H1 (cell line): Measurements from ENCODE around the gene BAIAP2. TPM values are rescaled to one million over a fixed set of nuclear protein-coding genes. Genes with fewer than 3 reads are reported as not detected.

Experiments
- CTCF ChIA-PET: fragments of 300-600 bp; sonication (Branson Sonifier 250); formaldehyde crosslinking; loops from one replicate; lab custom pipeline; 2021; ENCODE audit not compliant: partially characterized antibody; lab: Charles Lee
- POLR2A ChIA-PET: fragments of 300-600 bp; sonication (Branson Sonifier 250); formaldehyde crosslinking; loops from one replicate; lab custom pipeline; 2021; ENCODE audit warnings: inconsistent platforms; ENCODE audit not compliant: partially characterized antibody; lab: Charles Lee
- DNase-seq, 2 experiments: peaks; one replicate each; pipeline versions ENCODE4 v3.0.0 to v3.0.0-alpha.2; 2010 to 2022; ENCODE audit warnings: low spot score in 2 of 2, low read depth in 1 of 2, mixed read lengths in 1 of 2
- FAIRE-seq: peaks from 2 replicates; lab custom pipeline; 2011; peaks lifted over from hg19 to GRCh38; lab: Jason Lieb, UNC
- H2AFZ ChIP-seq: 2 replicates; pipeline ENCODE4 v1.8.1; 2012; ENCODE audit warnings: low read length, inconsistent platforms
- H2AK5ac ChIP-seq: 2 replicates; pipeline ENCODE4 v1.6.1; 2013; ENCODE audit warnings: low read depth, low read length
- H2BK120ac ChIP-seq: replicated peaks from 2 replicates; pipeline ENCODE3; 2013; ENCODE audit warnings: low read depth, low read length, inconsistent platforms
- H2BK12ac ChIP-seq: 2 replicates; pipeline ENCODE4 v1.6.1; 2013; ENCODE audit warnings: low read depth, low read length
- H2BK15ac ChIP-seq: 2 replicates; pipeline ENCODE4 v1.6.1; 2013; ENCODE audit warnings: low read length
- H2BK20ac ChIP-seq: 2 replicates; pipeline ENCODE4 v1.6.1; 2013; ENCODE audit warnings: low read length
- H2BK5ac ChIP-seq: 2 replicates; pipeline ENCODE4 v1.6.1; 2013; ENCODE audit warnings: low read depth, low read length
- H3K14ac ChIP-seq: 2 replicates; pipeline ENCODE4 v1.6.1; 2013; ENCODE audit warnings: inconsistent platforms; ENCODE audit not compliant: insufficient read length
- H3K18ac ChIP-seq: 2 replicates; pipeline ENCODE4 v1.6.1; 2013; ENCODE audit warnings: low read length; ENCODE audit errors: extremely low read depth
- H3K23ac ChIP-seq: 2 replicates; pipeline ENCODE4 v1.6.1; 2013; ENCODE audit warnings: inconsistent platforms; ENCODE audit not compliant: insufficient read length
- H3K23me2 ChIP-seq: 2 replicates; pipeline ENCODE4 v1.6.1; 2013; ENCODE audit warnings: low read depth, low read length
- H3K27ac ChIP-seq: 2 replicates; pipeline ENCODE4 v1.6.1; 2011; ENCODE audit warnings: low read depth, low read length, inconsistent platforms
- H3K27me3 ChIP-seq, 4 experiments: replicated peaks in 1 of 4; 1 replicate in 1 of 4; 2 replicates in 3 of 4; pipeline versions ENCODE4 v1.6.1 to v1.8.1; 2011 to 2013; ENCODE audit warnings: low read length in 3 of 4, mild to moderate bottlenecking in 3 of 4, inconsistent platforms in 2 of 4, mixed read lengths in 2 of 4, moderate library complexity in 1 of 4; ENCODE audit not compliant: control insufficient read depth in 3 of 4, insufficient read depth in 3 of 4; ENCODE audit errors: extremely low read depth in 1 of 4
- H3K36me3 ChIP-seq, 4 experiments: 2 replicates each; pipeline versions ENCODE4 v1.6.1 to v1.8.1; 2011 to 2013; ENCODE audit warnings: mild to moderate bottlenecking in 4 of 4, low read length in 3 of 4, moderate library complexity in 2 of 4, control low read depth in 1 of 4, inconsistent platforms in 1 of 4; ENCODE audit not compliant: insufficient read depth in 4 of 4, control insufficient read depth in 2 of 4
- H3K4ac ChIP-seq: replicated peaks from 2 replicates; pipeline ENCODE3; 2013; ENCODE audit warnings: low read length, low read depth, mixed read lengths, inconsistent platforms; ENCODE audit not compliant: insufficient read length
- H3K4me1 ChIP-seq, 4 experiments: replicated peaks in 1 of 4; 1 replicate in 1 of 4; 2 replicates in 3 of 4; pipeline versions ENCODE4 v1.6.1 to v1.8.1; 2011 to 2013; ENCODE audit warnings: low read length in 3 of 4, inconsistent platforms in 2 of 4, mixed read lengths in 1 of 4; ENCODE audit not compliant: insufficient read depth in 4 of 4, control insufficient read depth in 3 of 4
- H3K4me2 ChIP-seq, 2 experiments: 2 replicates each; pipeline versions ENCODE4 v1.6.1 to v1.8.1; 2011 to 2013; ENCODE audit warnings: low read depth in 2 of 2, low read length in 2 of 2, control low read depth in 1 of 2, inconsistent platforms in 1 of 2, mild to moderate bottlenecking in 1 of 2; ENCODE audit not compliant: insufficient read depth in 1 of 2
- H3K4me3 ChIP-seq, 4 experiments: fragments of 200-600, 300-600 bp in 1 of 4; sonication (generic), shearing (Covaris generic), sonication (Bioruptor Twin) in 1 of 4; 2 replicates each; pipeline versions ENCODE4 v1.5.1 to v1.8.1; 2011 to 2016; ENCODE audit warnings: low read length in 4 of 4, low read depth in 3 of 4, control low read depth in 2 of 4, inconsistent platforms in 2 of 4, mild to moderate bottlenecking in 2 of 4, mixed read lengths in 1 of 4, moderate library complexity in 1 of 4; ENCODE audit not compliant: insufficient read depth in 2 of 4; ENCODE audit errors: extremely low read depth in 1 of 4
- H3K56ac ChIP-seq: replicated peaks from 2 replicates; pipeline ENCODE3; 2013; ENCODE audit warnings: low read depth, mild to moderate bottlenecking, mixed read lengths, low read length, inconsistent platforms; ENCODE audit not compliant: insufficient read length
- H3K79me1 ChIP-seq: 2 replicates; pipeline ENCODE4 v1.6.1; 2013; ENCODE audit warnings: low read depth, low read length, control low read depth
- H3K79me2 ChIP-seq, 2 experiments: 2 replicates each; pipeline versions ENCODE4 v1.6.1 to v1.8.1; 2012 to 2013; ENCODE audit warnings: low read length in 2 of 2, mild to moderate bottlenecking in 2 of 2, inconsistent platforms in 1 of 2; ENCODE audit not compliant: insufficient read depth in 2 of 2, control insufficient read depth in 1 of 2
- H3K9ac ChIP-seq, 4 experiments: replicated peaks in 1 of 4; 1 replicate in 1 of 4; 2 replicates in 3 of 4; pipeline versions ENCODE4 v1.6.1 to v1.8.1; 2011 to 2013; ENCODE audit warnings: low read depth in 3 of 4, low read length in 3 of 4, control low read depth in 2 of 4, mild to moderate bottlenecking in 2 of 4, moderate library complexity in 2 of 4, inconsistent platforms in 1 of 4; ENCODE audit errors: extremely low read depth in 1 of 4
- H3K9me3 ChIP-seq, 2 experiments: 2 replicates each; pipeline versions ENCODE4 v1.6.1 to v1.8.1; 2012 to 2013; ENCODE audit warnings: mild to moderate bottlenecking in 2 of 2, moderate library complexity in 2 of 2, control low read depth in 1 of 2, inconsistent platforms in 1 of 2, low read depth in 1 of 2, low read length in 1 of 2, mixed read lengths in 1 of 2; ENCODE audit not compliant: insufficient read depth in 2 of 2
- H4K20me1 ChIP-seq, 2 experiments: replicated peaks in 1 of 2; 2 replicates each; pipeline versions ENCODE3 to v1.8.1; 2011 to 2013; ENCODE audit warnings: inconsistent platforms in 2 of 2, low read length in 2 of 2, mild to moderate bottlenecking in 1 of 2; ENCODE audit not compliant: insufficient read depth in 2 of 2, control insufficient read depth in 1 of 2
- H4K5ac ChIP-seq: 2 replicates; pipeline ENCODE4 v1.6.1; 2013; ENCODE audit warnings: low read length, low read depth, mixed read lengths, inconsistent platforms; ENCODE audit not compliant: insufficient read length
- H4K8ac ChIP-seq: 2 replicates; pipeline ENCODE4 v1.8.0; 2013; ENCODE audit warnings: mild to moderate bottlenecking, moderate library complexity, low read length, inconsistent platforms; ENCODE audit not compliant: insufficient read depth; ENCODE audit errors: extremely low read depth
- H4K91ac ChIP-seq: replicated peaks from 2 replicates; pipeline ENCODE3; 2013; ENCODE audit warnings: low read length, mixed read lengths, inconsistent platforms; ENCODE audit not compliant: insufficient read length
- ASH2L ChIP-seq: fragments of 200-600, 300-600 bp; sonication (generic); IDR thresholded peaks from one replicate; pipeline ENCODE4 v1.7.1; 2017; ENCODE audit warnings: low read length
- BRCA1 ChIP-seq: IDR thresholded peaks from 2 replicates; pipeline ENCODE4 v1.6.1; 2012; ENCODE audit warnings: low read depth, low read length, improper control_type of control experiment
- CBX5 ChIP-seq: fragments of 300-800, 300-1000 bp; sonication (generic); IDR thresholded peaks from 2 replicates; pipeline ENCODE4 v1.7.1; 2016; ENCODE audit warnings: antibody characterized with exemption, low read length, low read depth
- CBX8 ChIP-seq: fragments of 300-800, 300-1000 bp; sonication (generic); IDR thresholded peaks from 2 replicates; pipeline ENCODE4 v1.7.1; 2016; ENCODE audit warnings: low read depth, low read length, borderline replicate concordance
- EZH2 ChIP-seq: fragments of 200-600 bp; sonication (generic); IDR thresholded peaks from 2 replicates; pipeline ENCODE4 v1.7.1; 2012; ENCODE audit warnings: low read depth, mild to moderate bottlenecking, moderate library complexity, low read length, inconsistent platforms; ENCODE audit not compliant: severe bottlenecking
- GTF2F1 ChIP-seq: IDR thresholded peaks from 2 replicates; pipeline ENCODE4 v1.6.1; 2012; ENCODE audit warnings: low read depth, low read length, improper control_type of control experiment, borderline replicate concordance
- HDAC6 ChIP-seq: IDR thresholded peaks from one replicate; pipeline ENCODE4 v1.7.1; 2012; ENCODE audit warnings: low read depth, mild to moderate bottlenecking, inconsistent platforms, low read length, moderate library complexity
- POLR2A ChIP-seq, 2 experiments: IDR thresholded peaks; 1 replicate in 1 of 2; 2 replicates in 1 of 2; pipeline ENCODE4 v1.6.1; 2011; ENCODE audit warnings: low read depth in 2 of 2, low read length in 2 of 2, mild to moderate bottlenecking in 2 of 2; ENCODE audit errors: control extremely low read depth in 1 of 2
- POLR2AphosphoS5 ChIP-seq: IDR thresholded peaks from 2 replicates; pipeline ENCODE4 v1.6.1; 2011; ENCODE audit warnings: low read depth, low read length
- RNF2 ChIP-seq: fragments of 200-900, 300-1000 bp; sonication (generic); IDR thresholded peaks from 2 replicates; pipeline ENCODE4 v1.7.1; 2016; ENCODE audit warnings: borderline replicate concordance, low read depth, mild to moderate bottlenecking, antibody characterized with exemption, low read length; ENCODE audit not compliant: poor library complexity, severe bottlenecking; ENCODE audit errors: missing control alignments
- SIX5 ChIP-seq: IDR thresholded peaks from 2 replicates; pipeline ENCODE4 v1.6.1; 2011; ENCODE audit warnings: mild to moderate bottlenecking, low read depth, low read length
- ZNF274 ChIP-seq: IDR thresholded peaks from 2 replicates; pipeline ENCODE4 v1.7.0; 2012; ENCODE audit warnings: low read length, borderline replicate concordance; ENCODE audit errors: extremely low read depth
- whole genome bisulfite sequencing, 2 experiments: shearing (Covaris generic) in 1 of 2; methylation state at CpG; one replicate each; pipeline versions ENCODE4 v1.1.6 to v1.1.7; 2013 to 2015; ENCODE audit warnings: low lambda C conversion rate in 2 of 2, mixed read lengths in 2 of 2, inconsistent platforms in 1 of 2, low coverage in 1 of 2, missing lambda C conversion rate in 1 of 2; ENCODE audit not compliant: insufficient replicate concordance in 2 of 2, insufficient coverage in 1 of 2, insufficient read length in 1 of 2; ENCODE audit errors: extremely low coverage in 1 of 2, missing lambda C conversion rate in 1 of 2; 5-methylcytosine and 5-hydroxymethylcytosine counted together
- polyA plus RNA-seq, 7 experiments: library from polyadenylated mRNA; depleted of rRNA in 3 of 7; stranded (reverse) in 5 of 7; unstranded in 2 of 7; fragments of >200 nt in 5 of 7; fragments of 200-250 nt in 2 of 7; gene quantifications; 1 replicate in 5 of 7; 2 replicates in 1 of 7; 4 replicates in 1 of 7; pipeline versions ENCODE4 v1.2.1 to v1.2.3, GENCODE V29; 2011 to 2013; ENCODE audit warnings: missing spikeins in 2 of 7, mixed read lengths in 2 of 7
- total RNA-seq: library from RNA; stranded (reverse); fragmentation: NEBNext Ultra II Directional; extraction: Animal tissue kit (Norgen Biotek cat#: 25700); gene quantifications from 2 replicates; pipeline ENCODE4 v1.2.1, GENCODE V29; 2021
- TF ChIP-seq, protein P1 (sequence below): IDR thresholded peaks from 2 replicates; pipeline ENCODE4 v1.6.1; 2012; ENCODE audit warnings: inconsistent platforms

BAIAP2 gene
- total and polyA plus RNA-seq, 2 of the 8 experiments (the other 6 are each of a cell fraction or from before 2014, with no cell fraction given) = 10.0 to 22.8 TPM

DNA sequence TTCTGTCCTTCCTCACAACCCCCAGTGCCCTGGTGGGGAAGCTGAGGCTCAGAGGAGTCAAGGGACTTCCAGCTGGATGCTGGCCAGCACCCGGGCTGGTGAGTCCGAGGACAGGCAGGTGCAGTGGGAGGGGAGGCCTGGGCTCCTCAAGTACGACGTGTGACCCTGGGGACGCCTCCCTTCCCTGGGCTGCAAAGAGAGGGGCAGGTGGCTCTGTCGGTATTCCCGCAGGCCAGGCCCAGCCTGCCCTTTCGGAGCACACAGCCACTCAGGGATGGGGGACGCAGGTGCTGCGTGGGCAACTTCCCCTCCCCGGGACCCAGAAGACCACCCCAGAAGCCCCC lies 97.2 kb downstream of the BAIAP2 start:
- Histone ChIP-seq H4K5ac (no peak overlapping the region), H3K23me2 (no peaks in the 10 kb centered on the region), H3K23ac (no peak overlapping the region), H2BK15ac (no peak overlapping the region), H3K79me1 (no peaks in the 10 kb centered on the region), H2AFZ (no peak overlapping the region), H3K4ac (no peak overlapping the region), H4K8ac (no peak overlapping the region), H3K79me2 (no peaks in the 10 kb centered on the region), H3K4me2 (no peak overlapping the region), H3K9me3 (no peaks in the 10 kb centered on the region), H3K4me3 (no peak overlapping the region), H3K56ac (no peak overlapping the region), H2AK5ac (no peak overlapping the region), H2BK120ac (no peak overlapping the region), H3K36me3 (no peaks in the 10 kb centered on the region), H4K20me1 (peaks cover 0 to 2% of the 10 kb centered on the region in 2 experiments), H3K4me1 (peaks cover 0 to 9% (median 4%) of the 10 kb centered on the region in 4 experiments; a peak in 3 of 7 replicates), H4K91ac (no peak overlapping the region), H3K14ac (no peak overlapping the region), H3K9ac (no peak overlapping the region; a peak in 2 of 7 replicates), H2BK20ac (no peak overlapping the region), H3K18ac (no peak overlapping the region; the same call in 1 of the 2 replicates), H3K27ac (no peak overlapping the region), H3K27me3 (no peaks in the 10 kb centered on the region), H2BK12ac (no peak overlapping the region), H2BK5ac (no peak overlapping the region)
- POLR2A ChIA-PET = interaction anchor here (1.2 to 1.7 kb wide), 2 partner anchors 11 to 110 kb away, joined by 3 to 4 read pairs; no protein-coding TSS in a partner anchor
- DNase-seq (no peak), FAIRE-seq (no peak)
- TF ChIP-seq POLR2AphosphoS5 (no peak), SIX5 (no peak), RNF2 (no peak), GTF2F1 (no peak), ZNF274 (no peak), POLR2A (IDR thresholded peaks at IDR 0.05; ENCODE audit: control extremely low read depth in 1 of 2, low read depth in 2 of 2, low read length in 2 of 2) (no peak), HDAC6 (no peak), ASH2L (no peak), CBX8 (no peak), CBX5 (no peak), EZH2 (no peak), BRCA1 (no peak)
- TF ChIP-seq, protein P1, sequence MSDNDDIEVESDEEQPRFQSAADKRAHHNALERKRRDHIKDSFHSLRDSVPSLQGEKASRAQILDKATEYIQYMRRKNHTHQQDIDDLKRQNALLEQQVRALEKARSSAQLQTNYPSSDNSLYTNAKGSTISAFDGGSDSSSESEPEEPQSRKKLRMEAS = no peak
- WGBS, 2 experiments = 83% methylated on average over 2 of the region's 11 CpGs; no CpG with 5 or more reads in 1 of the 2 experiments
- CTCF ChIA-PET = interaction anchor here (0.7 to 1.8 kb wide), 4 partner anchors 12 to 58 kb away, joined by 3 to 5 read pairs (median 4); no protein-coding TSS in a partner anchor
